Rectal smooth muscle tissue (tissue), 1 donor: ENCODE measurements around the gene PARD3.
"Not testable (repeated sequence)": the region's sequence is repeated elsewhere in the genome, so short reads cannot be mapped to it uniquely, and the experiment has no call there.

Experiments used
- H3K27ac ChIP-seq: one replicate; pipeline ENCODE4 v1.7.0; 2013; ENCODE audit warnings: low read depth, low read length, inconsistent platforms
- H3K27me3 ChIP-seq: one replicate; pipeline ENCODE4 v1.7.0; 2013; ENCODE audit warnings: low read length; ENCODE audit not compliant: control insufficient read depth, insufficient read depth
- H3K36me3 ChIP-seq: one replicate; pipeline ENCODE4 v1.7.0; 2013; ENCODE audit warnings: low read length; ENCODE audit not compliant: control insufficient read depth, insufficient read depth
- H3K4me1 ChIP-seq: one replicate; pipeline ENCODE4 v1.7.0; 2013; ENCODE audit warnings: low read length; ENCODE audit not compliant: control insufficient read depth, insufficient read depth
- H3K4me3 ChIP-seq: one replicate; pipeline ENCODE4 v1.7.0; 2013; ENCODE audit warnings: low read length
- H3K9ac ChIP-seq: one replicate; pipeline ENCODE4 v1.7.0; 2013; ENCODE audit warnings: low read length

The PARD3 gene

GRCh38 chr10:34804306-34804705, 10.8 kb downstream of the PARD3 start:
- H3K9ac ChIP-seq = no peak overlapping the region
- H3K4me3 ChIP-seq = no peak overlapping the region
- peaks cover 15% of the 10 kb centered on the region for H3K4me1 ChIP-seq
- no peak overlapping the region for H3K27ac ChIP-seq
- no peaks in the 10 kb centered on the region for H3K27me3 ChIP-seq
- no peaks in the 10 kb centered on the region for H3K36me3 ChIP-seq

GRCh38 chr10:34802692-34803091, 12.4 kb downstream of the PARD3 start:
- Histone ChIP-seq H3K27ac (no peak overlapping the region), H3K4me3 (no peak overlapping the region), H3K4me1 (peaks cover 7% of the 10 kb centered on the region), H3K27me3 (no peaks in the 10 kb centered on the region), H3K36me3 (no peaks in the 10 kb centered on the region), H3K9ac (no peak overlapping the region)

GRCh38 chr10:34801097-34801733, 13.9 kb downstream of the PARD3 start:
- Histone ChIP-seq H3K4me3 (no peak overlapping the region), H3K36me3 (no peaks in the 10 kb centered on the region), H3K27me3 (no peaks in the 10 kb centered on the region), H3K27ac (peak overlapping the region; percentile 33), H3K4me1 (peaks cover 9% of the 10 kb centered on the region), H3K9ac (no peak overlapping the region)

- Histone ChIP-seq H3K27ac (no peak overlapping the region), H3K36me3 (no peaks in the 10 kb centered on the region), H3K4me3 (no peak overlapping the region), H3K4me1 (peaks cover 9% of the 10 kb centered on the region), H3K27me3 (no peaks in the 10 kb centered on the region), H3K9ac (no peak overlapping the region)
Measured at GRCh38 chr10:34800624-34801023, 14.5 kb downstream of the PARD3 start.

- Histone ChIP-seq H3K27me3 (no peaks in the 10 kb centered on the region), H3K4me3 (no peak overlapping the region), H3K36me3 (no peaks in the 10 kb centered on the region), H3K4me1 (peaks cover 9% of the 10 kb centered on the region), H3K27ac (no peak overlapping the region), H3K9ac (no peak overlapping the region)
Measured at GRCh38 chr10:34798654-34799053, 16.4 kb downstream of the PARD3 start.

GRCh38 chr10:34797155-34797554, 17.9 kb downstream of the PARD3 start:
- no peaks in the 10 kb centered on the region for H3K27me3 ChIP-seq
- H3K9ac ChIP-seq = no peak overlapping the region
- peaks cover 13% of the 10 kb centered on the region for H3K4me1 ChIP-seq
- no peaks in the 10 kb centered on the region for H3K36me3 ChIP-seq
- H3K4me3 ChIP-seq = no peak overlapping the region
- H3K27ac ChIP-seq = no peak overlapping the region

- H3K27ac ChIP-seq = no peak overlapping the region
- H3K27me3 ChIP-seq = no peaks in the 10 kb centered on the region
- no peaks in the 10 kb centered on the region for H3K36me3 ChIP-seq
- H3K4me1 ChIP-seq = peaks cover 8% of the 10 kb centered on the region
- H3K4me3 ChIP-seq = no peak overlapping the region
- H3K9ac ChIP-seq = no peak overlapping the region
Measured at GRCh38 chr10:34796133-34796532, 19.0 kb downstream of the PARD3 start.

- no peaks in the 10 kb centered on the region for H3K27me3 ChIP-seq
- no peaks in the 10 kb centered on the region for H3K36me3 ChIP-seq
- no peak overlapping the region for H3K27ac ChIP-seq
- H3K4me1 ChIP-seq = peaks cover 7% of the 10 kb centered on the region
- H3K9ac ChIP-seq = no peak overlapping the region
- H3K4me3 ChIP-seq = no peak overlapping the region
Measured at GRCh38 chr10:34795334-34795733, 19.8 kb downstream of the PARD3 start.

- Histone ChIP-seq H3K4me3 (no peak overlapping the region), H3K4me1 (peaks cover 9% of the 10 kb centered on the region), H3K27me3 (no peaks in the 10 kb centered on the region), H3K36me3 (no peaks in the 10 kb centered on the region), H3K9ac (no peak overlapping the region), H3K27ac (no peak overlapping the region)
Measured at GRCh38 chr10:34794835-34795234, 20.3 kb downstream of the PARD3 start.

- not testable (repeated sequence) for H3K4me1 ChIP-seq, H3K27ac ChIP-seq, H3K27me3 ChIP-seq, H3K9ac ChIP-seq, H3K36me3 ChIP-seq, H3K4me3 ChIP-seq
Measured at GRCh38 chr10:34793581-34793980, 21.5 kb downstream of the PARD3 start.

GRCh38 chr10:34792881-34793280, 22.2 kb downstream of the PARD3 start:
- Histone ChIP-seq H3K36me3 (no peaks in the 10 kb centered on the region), H3K27ac (no peak overlapping the region), H3K4me3 (no peak overlapping the region), H3K9ac (no peak overlapping the region), H3K27me3 (no peaks in the 10 kb centered on the region), H3K4me1 (peaks cover 9% of the 10 kb centered on the region)

- H3K4me3 ChIP-seq = no peak overlapping the region
- no peaks in the 10 kb centered on the region for H3K27me3 ChIP-seq
- no peak overlapping the region for H3K9ac ChIP-seq
- peaks cover 7% of the 10 kb centered on the region for H3K4me1 ChIP-seq
- no peaks in the 10 kb centered on the region for H3K36me3 ChIP-seq
- no peak overlapping the region for H3K27ac ChIP-seq
Measured at GRCh38 chr10:34791947-34792346, 23.1 kb downstream of the PARD3 start.

GRCh38 chr10:34791228-34791627, 23.9 kb downstream of the PARD3 start:
- no peaks in the 10 kb centered on the region for H3K36me3 ChIP-seq
- H3K4me3 ChIP-seq = no peak overlapping the region
- no peak overlapping the region for H3K27ac ChIP-seq
- H3K9ac ChIP-seq = no peak overlapping the region
- H3K27me3 ChIP-seq = no peaks in the 10 kb centered on the region
- peaks cover 10% of the 10 kb centered on the region for H3K4me1 ChIP-seq
